ENCODE measurements around the gene PPP6R3.

Gene PPP6R3

GRCh38 chr11:68664141-68664540, 203.6 kb downstream of the PPP6R3 start:
- Mint-ChIP-seq H3K36me3 (no peaks in the 10 kb centered on the region), H3K9me3 (peaks cover 0 to 3% of the 10 kb centered on the region in 2 donors), H3K27ac (no peak overlapping the region), H3K4me3 (no peak overlapping the region), H3K4me1 (no peaks in the 10 kb centered on the region), H3K27me3 (peaks cover 46 to 53% of the 10 kb centered on the region in 2 donors)
- ATAC-seq (replicated peaks) (no peak), DNase-seq (no peak)

- Mint-ChIP-seq H3K9me3 (peaks cover 0 to 3% of the 10 kb centered on the region in 2 donors), H3K27ac (no peak overlapping the region), H3K27me3 (peaks cover 47 to 53% of the 10 kb centered on the region in 2 donors), H3K36me3 (no peaks in the 10 kb centered on the region), H3K4me3 (no peak overlapping the region), H3K4me1 (no peaks in the 10 kb centered on the region)
- DNase-seq, result no peak
- no peak for ATAC-seq (replicated peaks)
Observed at GRCh38 chr11:68664906-68665305, 204.4 kb downstream of the PPP6R3 start.

Data from stimulated activated naive B cell treated with anti-CD40 and anti-IgM and Interleukin-4, amounts not matched to agents 10 μg/mL and 1 μg/mL and 100 μg/mL, for 72 hours (primary cell).